Ascending aorta (tissue), 2 donors: Measurements from ENCODE around the gene ERFE. TPM values are rescaled to one million over a fixed set of nuclear protein-coding genes. Genes with fewer than 3 reads are reported as not detected.
A peak's percentile ranks its signal among the peaks of the same experiment; 100 is the strongest.

Experiments
- DNase-seq, 2 donors: peaks; one replicate each; pipeline ENCODE4 v3.0.0-alpha.2; 2019; ENCODE audit warnings: low spot score in 2 of 2
- H3K27ac ChIP-seq, 2 donors: fragments of 200-600 bp; sonication (generic); one replicate each; pipeline ENCODE4 v1.5.1; 2016 to 2017; ENCODE audit warnings: mild to moderate bottlenecking in 1 of 2
- H3K27me3 ChIP-seq: fragments of 200-600 bp; sonication (generic); one replicate; pipeline ENCODE4 v1.5.1; 2017
- H3K36me3 ChIP-seq, 2 donors: fragments of 200-600 bp; sonication (generic); one replicate each; pipeline ENCODE4 v1.5.1; 2016
- H3K4me1 ChIP-seq, 2 donors: fragments of 200-600 bp; sonication (generic); one replicate each; pipeline ENCODE4 v1.5.1; 2016 to 2017; ENCODE audit warnings: mild to moderate bottlenecking in 1 of 2
- H3K4me3 ChIP-seq, 2 donors: fragments of 200-600 bp; sonication (generic); one replicate each; pipeline ENCODE4 v1.5.1; 2016 to 2017; ENCODE audit warnings: mild to moderate bottlenecking in 1 of 2
- H3K9me3 ChIP-seq, 2 donors: fragments of 200-600 bp; sonication (generic); one replicate each; pipeline ENCODE4 v1.5.1; 2016
- intact Hi-C: fragments of 100-400 bp; cut with DNase I; formaldehyde crosslinking; loops from one replicate; pipeline ENCODE4 v1.15.1; 2023
- total RNA-seq: library from RNA; depleted of rRNA; stranded (reverse); fragments of >200 nt; gene quantifications from one replicate; pipeline ENCODE4 v1.1.0, GENCODE V29; 2016
- TF ChIP-seq, protein P1 (sequence below), 3 experiments: fragments of 200-600 bp in 2 of 3; fragments of 450-650 bp in 1 of 3; sonication (generic) in 2 of 3; IDR thresholded peaks; one replicate each; pipeline ENCODE4 v1.5.1; 2016 to 2019; ENCODE audit warnings: antibody characterized with exemption in 3 of 3, mild to moderate bottlenecking in 1 of 3, moderate library complexity in 1 of 3

Gene ERFE
- total RNA-seq, 1 donor from 2014 or later = 3.3 TPM

DNA sequence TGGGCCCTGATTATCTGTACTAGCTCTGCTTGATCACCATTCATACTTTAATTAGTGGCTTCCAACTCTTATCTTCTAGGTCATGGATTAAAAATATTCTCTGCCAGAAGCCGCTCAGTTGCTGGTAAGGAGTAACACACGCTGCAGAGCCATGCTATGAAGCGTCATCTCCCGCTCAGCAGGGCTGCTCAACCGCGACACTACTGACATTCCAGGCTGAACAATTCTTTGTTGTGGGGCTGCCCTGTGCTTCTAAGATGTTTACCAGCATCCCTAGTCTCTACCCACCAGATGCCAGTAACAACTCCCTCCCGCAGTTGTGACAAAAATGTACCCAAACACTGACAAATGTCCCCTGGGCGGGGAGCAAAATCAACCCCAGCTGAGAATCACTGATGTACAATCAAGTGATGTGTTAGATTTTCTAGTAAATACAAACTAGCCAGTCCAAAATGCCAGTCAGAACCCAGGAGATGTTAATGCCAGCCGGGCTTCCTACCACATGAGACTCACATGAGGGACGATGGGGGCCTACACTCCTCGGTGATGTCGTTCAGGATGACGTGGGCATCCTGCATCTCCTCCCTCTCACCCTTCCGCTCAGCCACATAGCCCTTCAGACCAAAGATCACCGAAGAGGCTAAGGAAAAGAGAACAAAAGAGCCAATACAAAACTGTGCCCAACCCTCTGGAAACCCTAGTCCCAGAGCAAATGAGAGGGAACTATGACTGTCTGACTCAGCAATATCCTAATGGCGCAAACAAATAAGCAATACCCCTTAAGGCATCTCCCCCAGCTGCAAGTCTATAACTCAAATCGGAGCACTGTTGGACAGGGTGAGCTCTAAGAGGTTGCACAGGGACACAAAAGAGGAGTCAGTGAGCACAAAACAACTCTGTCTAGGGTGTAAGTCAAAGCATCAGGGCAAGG is 29.1 kb downstream of the ERFE start:
- TF ChIP-seq, protein P1, sequence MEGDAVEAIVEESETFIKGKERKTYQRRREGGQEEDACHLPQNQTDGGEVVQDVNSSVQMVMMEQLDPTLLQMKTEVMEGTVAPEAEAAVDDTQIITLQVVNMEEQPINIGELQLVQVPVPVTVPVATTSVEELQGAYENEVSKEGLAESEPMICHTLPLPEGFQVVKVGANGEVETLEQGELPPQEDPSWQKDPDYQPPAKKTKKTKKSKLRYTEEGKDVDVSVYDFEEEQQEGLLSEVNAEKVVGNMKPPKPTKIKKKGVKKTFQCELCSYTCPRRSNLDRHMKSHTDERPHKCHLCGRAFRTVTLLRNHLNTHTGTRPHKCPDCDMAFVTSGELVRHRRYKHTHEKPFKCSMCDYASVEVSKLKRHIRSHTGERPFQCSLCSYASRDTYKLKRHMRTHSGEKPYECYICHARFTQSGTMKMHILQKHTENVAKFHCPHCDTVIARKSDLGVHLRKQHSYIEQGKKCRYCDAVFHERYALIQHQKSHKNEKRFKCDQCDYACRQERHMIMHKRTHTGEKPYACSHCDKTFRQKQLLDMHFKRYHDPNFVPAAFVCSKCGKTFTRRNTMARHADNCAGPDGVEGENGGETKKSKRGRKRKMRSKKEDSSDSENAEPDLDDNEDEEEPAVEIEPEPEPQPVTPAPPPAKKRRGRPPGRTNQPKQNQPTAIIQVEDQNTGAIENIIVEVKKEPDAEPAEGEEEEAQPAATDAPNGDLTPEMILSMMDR (IDR thresholded peaks at IDR 0.05) = no peak
- no peaks in the 10 kb centered on the region for H3K9me3 ChIP-seq
- H3K4me3 ChIP-seq = no peak overlapping the region
- no peaks in the 10 kb centered on the region for H3K4me1 ChIP-seq
- H3K36me3 ChIP-seq = peaks cover 96 to 97% of the 10 kb centered on the region in 2 donors
- H3K27me3 ChIP-seq = no peaks in the 10 kb centered on the region
- intact Hi-C loops = no loop called here
- DNase-seq = no peak
- no peak overlapping the region for H3K27ac ChIP-seq

DNA sequence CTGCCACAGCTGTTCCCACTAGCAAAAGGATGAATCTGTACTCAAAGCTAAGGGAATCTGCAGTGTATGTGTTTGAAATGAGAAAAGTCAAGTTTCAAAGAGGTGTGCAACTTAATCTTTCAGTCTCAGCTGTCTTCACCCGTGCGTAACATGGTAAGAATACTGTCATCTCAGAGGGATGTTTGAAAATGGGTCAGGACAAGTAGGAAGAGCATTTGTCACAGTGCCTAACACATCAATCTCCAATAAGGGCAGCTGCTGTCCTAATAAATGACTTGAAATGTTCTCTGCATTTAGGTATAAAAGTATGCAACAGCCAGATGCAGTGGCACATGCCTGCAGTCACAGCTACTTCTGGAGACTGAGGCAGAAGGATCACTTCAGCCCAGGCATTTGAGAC is 31.7 kb downstream of the ERFE start:
- Histone ChIP-seq H3K4me1 (no peaks in the 10 kb centered on the region), H3K27me3 (no peaks in the 10 kb centered on the region), H3K4me3 (no peak overlapping the region), H3K27ac (no peak overlapping the region), H3K36me3 (peaks cover 89 to 90% of the 10 kb centered on the region in 2 donors), H3K9me3 (no peaks in the 10 kb centered on the region)
- DNase-seq = no peak
- intact Hi-C loops = no loop called here
- TF ChIP-seq, protein P1 (IDR thresholded peaks at IDR 0.05) = no peak

DNA sequence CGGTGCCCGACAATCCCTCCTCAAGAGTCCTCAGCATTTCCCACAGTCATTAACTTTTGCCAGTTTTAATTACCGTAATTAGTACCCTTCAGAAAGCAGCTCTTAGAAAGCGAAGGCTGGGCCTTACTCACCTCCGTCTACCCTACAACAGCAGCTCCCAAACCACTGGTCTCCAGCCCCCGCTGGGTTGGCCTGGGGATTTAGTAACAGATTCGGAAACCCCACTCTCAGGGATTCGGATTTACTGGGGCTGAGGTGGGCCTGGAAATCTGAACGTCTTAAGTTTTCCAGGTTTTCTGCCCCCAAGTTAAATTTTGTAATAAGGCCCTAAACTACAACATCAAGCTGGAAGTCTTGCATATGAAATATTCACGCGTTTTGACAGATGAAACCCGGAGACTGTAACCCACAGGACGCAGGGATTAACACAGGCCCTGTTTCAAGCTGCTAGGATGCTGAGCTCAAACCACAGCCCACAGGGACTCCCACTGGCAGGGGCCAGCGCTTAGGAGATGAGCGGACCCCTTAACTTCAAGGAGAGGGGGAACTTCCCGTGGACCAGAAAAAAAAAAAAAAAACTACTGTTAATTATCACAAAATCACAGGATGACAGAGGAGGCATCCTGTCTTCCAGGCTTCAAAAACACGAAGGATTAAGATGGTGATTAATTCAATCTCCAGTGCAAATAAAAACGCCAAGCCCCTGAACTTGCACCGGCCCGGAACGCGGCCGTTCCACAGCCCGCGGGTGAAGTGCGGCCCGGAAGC is 43.7 kb downstream of the ERFE start:
- H3K4me1 ChIP-seq = peaks cover 12 to 23% of the 10 kb centered on the region in 2 donors
- intact Hi-C loops = loop anchor here (1.0 to 2.0 kb wide), 3 partner anchors 32 to 64 kb away; partner anchors contain the start of genes HES6 and KLHL30

DNA sequence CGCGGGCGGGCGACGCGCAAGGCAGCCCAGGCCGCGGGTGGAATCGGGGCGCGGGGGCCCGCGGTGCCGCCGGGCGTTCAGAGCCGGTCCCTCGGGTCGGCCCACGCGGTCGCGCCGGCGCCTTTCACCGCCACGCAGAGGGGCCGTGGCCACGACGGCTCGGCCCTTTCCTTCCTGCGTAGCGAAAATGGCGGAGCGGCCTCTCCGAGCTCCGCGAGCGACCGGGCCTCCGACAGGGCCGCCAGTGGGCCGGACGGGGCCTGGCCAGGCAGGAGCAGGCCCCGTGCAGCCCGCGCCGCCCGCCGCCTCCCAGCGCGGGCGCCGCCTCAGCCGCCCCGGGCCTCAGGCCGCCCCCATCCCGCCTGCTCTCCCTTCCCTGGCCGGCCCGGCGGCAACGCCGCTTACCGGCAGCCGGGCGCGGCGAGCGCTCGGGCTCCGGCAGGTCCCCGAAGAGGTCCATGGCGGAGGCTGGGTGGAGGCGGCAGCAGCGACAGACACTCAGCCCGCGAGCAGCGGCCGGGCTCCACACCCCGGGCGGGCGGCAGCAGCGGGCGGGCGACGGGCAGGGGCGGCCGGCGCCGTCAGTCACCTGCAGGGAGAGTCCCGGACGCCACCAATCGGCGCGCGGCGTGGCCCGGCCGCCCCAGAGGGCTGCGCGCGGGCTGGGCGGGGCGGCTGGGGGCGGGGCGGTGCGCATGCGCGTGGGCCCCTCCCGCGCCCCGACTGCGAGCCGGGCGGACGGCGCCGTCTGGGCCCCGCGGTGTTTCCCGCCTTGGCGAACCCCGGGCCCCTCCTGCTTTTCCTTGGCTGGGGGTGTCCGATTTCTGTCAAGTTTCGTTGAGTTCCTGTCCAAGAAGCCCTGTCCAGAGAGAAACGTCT is 44.6 kb downstream of the ERFE start, which contains the start of gene ILKAP:
TSS of gene ILKAP (minus strand) at position 602 of the 879 bp plus-strand sequence. CDS start at position 460, 142 bp downstream.
- peak within 1 kb of the TSS; percentile 88 to 98 for H3K27ac ChIP-seq
- no peaks in the 10 kb centered on the region for H3K9me3 ChIP-seq
- peak within 1 kb of the TSS; percentile 99 for H3K4me3 ChIP-seq
- intact Hi-C loops = loop anchor here (1.0 to 2.0 kb wide), 3 partner anchors 33 to 65 kb away; partner anchors contain the start of genes HES6 and KLHL30
- peaks cover 12 to 23% of the 10 kb centered on the region in 2 donors for H3K4me1 ChIP-seq
- TF ChIP-seq, protein P1 (IDR thresholded peaks at IDR 0.05) = peak in 1 of 3 experiments; percentile 16
- no peaks in the 10 kb centered on the region for H3K27me3 ChIP-seq
- H3K36me3 ChIP-seq = no peaks in the 10 kb centered on the region
- peak; percentile 43 to 94 for DNase-seq

More for the DNA sequence above, 43.7 kb downstream of the ERFE start:
- peak overlapping the region; percentile 83 to 98 for H3K27ac ChIP-seq
- H3K4me3 ChIP-seq = peak overlapping the region; percentile 99
- H3K27me3 ChIP-seq = no peaks in the 10 kb centered on the region
- TF ChIP-seq, protein P1 (IDR thresholded peaks at IDR 0.05) = no peak
- H3K36me3 ChIP-seq = no peaks in the 10 kb centered on the region
- no peak for DNase-seq
- no peaks in the 10 kb centered on the region for H3K9me3 ChIP-seq
